ENCODE data around the gene PPHLN1.

- TF ChIP-seq POLR2A (IDR thresholded peaks at IDR 0.05) (no peak), CTCF (IDR thresholded peaks at IDR 0.05) (no peak)
These were observed 34.3 kb upstream of the PPHLN1 start for GRCh38 chr12:42291680-42292079.
